Keratinocyte (primary cell): ENCODE results near the gene BTF3L4. TPM values are rescaled to one million over a fixed set of nuclear protein-coding genes. Genes with fewer than 3 reads are reported as not detected.

Experiments
- DNase-seq: peaks from one replicate; pipeline ENCODE4 v3.0.0-alpha.2; 2011; ENCODE audit warnings: low read depth, missing footprints, low spot score
- FAIRE-seq: peaks from 2 replicates; lab custom pipeline; 2011; peaks lifted over from hg19 to GRCh38; lab: Jason Lieb, UNC
- H2AFZ ChIP-seq: 2 replicates; pipeline ENCODE4 v1.6.0; 2012; ENCODE audit warnings: low read length, control low read depth, inconsistent platforms; ENCODE audit not compliant: control insufficient read depth
- H3K27ac ChIP-seq: 2 replicates; pipeline ENCODE4 v1.5.1; 2011; ENCODE audit warnings: low read length; ENCODE audit not compliant: control insufficient read depth, insufficient read depth
- H3K27me3 ChIP-seq: 3 replicates; pipeline ENCODE4 v1.6.0; 2011; ENCODE audit warnings: low read length; ENCODE audit not compliant: control insufficient read depth, insufficient read depth; ENCODE audit errors: extremely low read depth
- H3K36me3 ChIP-seq, 2 experiments: 2 replicates in 1 of 2; 3 replicates in 1 of 2; pipeline ENCODE4 v1.5.1; 2011; ENCODE audit warnings: low read length in 2 of 2, mild to moderate bottlenecking in 1 of 2; ENCODE audit not compliant: control insufficient read depth in 2 of 2, insufficient read depth in 2 of 2; ENCODE audit errors: extremely low read depth in 1 of 2
- H3K4me1 ChIP-seq: 3 replicates; pipeline ENCODE4 v1.5.1; 2011; ENCODE audit warnings: low read length; ENCODE audit not compliant: control insufficient read depth, insufficient read depth; ENCODE audit errors: extremely low read depth
- H3K4me2 ChIP-seq: 3 replicates; pipeline ENCODE4 v1.6.0; 2011; ENCODE audit warnings: low read depth, low read length; ENCODE audit not compliant: control insufficient read depth, insufficient read depth; ENCODE audit errors: extremely low read depth
- H3K4me3 ChIP-seq, 3 experiments: fragments of 200-600 bp in 1 of 3; sonication (generic) in 1 of 3; 2 replicates in 2 of 3; 3 replicates in 1 of 3; pipeline ENCODE4 v1.5.1; 2011 to 2016; ENCODE audit warnings: low read length in 3 of 3, mild to moderate bottlenecking in 3 of 3, control low read depth in 2 of 3, inconsistent platforms in 1 of 3, low read depth in 1 of 3, mixed read lengths in 1 of 3, mixed run types in 1 of 3, moderate library complexity in 1 of 3; ENCODE audit not compliant: control insufficient read depth in 2 of 3, insufficient read depth in 2 of 3; ENCODE audit errors: extremely low read depth in 1 of 3
- H3K79me2 ChIP-seq: 2 replicates; pipeline ENCODE4 v1.6.0; 2012; ENCODE audit warnings: low read length; ENCODE audit not compliant: control insufficient read depth, insufficient read depth
- H3K9ac ChIP-seq: 3 replicates; pipeline ENCODE4 v1.6.0; 2011; ENCODE audit warnings: low read length; ENCODE audit not compliant: control insufficient read depth, insufficient read depth; ENCODE audit errors: extremely low read depth
- H3K9me1 ChIP-seq: 3 replicates; pipeline ENCODE4 v1.6.0; 2011; ENCODE audit warnings: low read length; ENCODE audit not compliant: control insufficient read depth, insufficient read depth; ENCODE audit errors: extremely low read depth
- H3K9me3 ChIP-seq: 2 replicates; pipeline ENCODE4 v1.5.1; 2012; ENCODE audit warnings: low read depth, low read length; ENCODE audit not compliant: control insufficient read depth
- H4K20me1 ChIP-seq: 3 replicates; pipeline ENCODE4 v1.6.0; 2011; ENCODE audit warnings: low read length; ENCODE audit not compliant: control insufficient read depth, insufficient read depth; ENCODE audit errors: extremely low read depth
- EZH2 ChIP-seq: IDR thresholded peaks from one replicate; pipeline ENCODE4 v1.6.1; 2012; ENCODE audit warnings: inconsistent platforms, mild to moderate bottlenecking, low read length, moderate library complexity
- dilution Hi-C: fragments of 300-500 bp; cut with MboI; formaldehyde crosslinking; loops from one replicate; pipeline ENCODE4 v1.7.0; 2020; ENCODE audit warnings: low sequenced_read_pairs; ENCODE audit not compliant: extremely low pct_ligation_motif_present
- polyA plus RNA-seq, 5 experiments: library from polyadenylated mRNA; depleted of rRNA in 3 of 5; stranded (reverse) in 3 of 5; stranded (forward) in 1 of 5; unstranded in 1 of 5; fragments of >200 nt; gene quantifications; 1 replicate in 1 of 5; 2 replicates in 3 of 5; 3 replicates in 1 of 5; pipeline versions ENCODE4 v1.2.1 to v1.2.3, GENCODE V29; 2011 to 2012; ENCODE audit warnings: missing spikeins in 2 of 5, low read depth in 1 of 5, low replicate concordance in 1 of 5
- TF ChIP-seq, protein P1 (sequence below), 3 experiments: IDR thresholded peaks in 1 of 3; conservative IDR thresholded peaks in 1 of 3; optimal IDR thresholded peaks in 1 of 3; 2 replicates in 2 of 3; 3 replicates in 1 of 3; pipeline versions ENCODE3 to v1.5.1; 2011; ENCODE audit warnings: low read length in 3 of 3, mild to moderate bottlenecking in 3 of 3, moderate library complexity in 2 of 3, control low read depth in 1 of 3, inconsistent platforms in 1 of 3; ENCODE audit not compliant: insufficient read depth in 2 of 3; ENCODE audit errors: extremely low read depth in 1 of 3

The BTF3L4 gene
- polyA plus RNA-seq, 1 donor (not counting 4 experiments of a cell fraction or from before 2014, with no cell fraction given) = 55.4 TPM

DNA sequence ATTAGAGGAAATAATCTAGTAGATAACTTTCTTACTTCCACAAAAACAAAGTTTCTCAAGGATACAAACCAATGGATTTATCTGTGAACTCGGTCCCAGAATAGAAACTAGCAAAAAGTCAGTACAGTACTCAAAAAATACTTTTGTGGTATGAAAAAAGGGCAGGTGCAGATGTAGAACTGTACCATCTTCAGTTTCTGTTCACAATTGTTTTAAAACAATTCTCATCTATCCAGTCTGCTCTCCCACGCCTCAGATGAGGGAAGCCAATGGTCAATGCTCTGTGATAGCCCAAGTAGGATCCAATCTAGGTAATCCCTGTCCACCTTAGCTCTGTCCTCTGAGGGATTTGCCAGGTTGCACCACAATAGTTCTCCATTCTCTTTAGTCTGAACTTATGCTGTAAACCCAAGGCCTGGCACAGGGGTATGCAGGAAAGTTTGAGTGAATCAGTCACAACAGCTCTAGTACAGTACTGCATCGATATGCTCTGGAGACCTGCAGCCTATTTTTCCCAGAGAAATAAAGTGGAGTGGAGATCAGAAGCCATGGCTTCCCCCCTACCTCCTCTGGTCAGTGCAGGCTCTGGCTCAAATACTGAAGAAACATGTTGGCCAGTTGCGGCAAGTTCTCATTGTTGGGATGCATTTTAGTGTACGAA, 23.8 kb upstream of the BTF3L4 start:
- Histone ChIP-seq H3K4me2 (peak overlapping the region; percentile 84), H4K20me1 (peaks cover 9% of the 10 kb centered on the region), H3K9ac (peak overlapping the region; percentile 90), H3K4me3 (peak overlapping the region; percentile 80 to 94 (median 88)), H3K27ac (peak overlapping the region; percentile 78), H3K27me3 (no peaks in the 10 kb centered on the region), H3K9me3 (no peaks in the 10 kb centered on the region), H3K9me1 (no peaks in the 10 kb centered on the region), H2AFZ (no peak overlapping the region), H3K36me3 (peaks cover 0 to 2% of the 10 kb centered on the region in 2 experiments), H3K4me1 (peaks cover 21% of the 10 kb centered on the region), H3K79me2 (peaks cover 32% of the 10 kb centered on the region)
- DNase-seq (no peak), FAIRE-seq (no peak)
- no peak for TF ChIP-seq EZH2
- TF ChIP-seq, protein P1, sequence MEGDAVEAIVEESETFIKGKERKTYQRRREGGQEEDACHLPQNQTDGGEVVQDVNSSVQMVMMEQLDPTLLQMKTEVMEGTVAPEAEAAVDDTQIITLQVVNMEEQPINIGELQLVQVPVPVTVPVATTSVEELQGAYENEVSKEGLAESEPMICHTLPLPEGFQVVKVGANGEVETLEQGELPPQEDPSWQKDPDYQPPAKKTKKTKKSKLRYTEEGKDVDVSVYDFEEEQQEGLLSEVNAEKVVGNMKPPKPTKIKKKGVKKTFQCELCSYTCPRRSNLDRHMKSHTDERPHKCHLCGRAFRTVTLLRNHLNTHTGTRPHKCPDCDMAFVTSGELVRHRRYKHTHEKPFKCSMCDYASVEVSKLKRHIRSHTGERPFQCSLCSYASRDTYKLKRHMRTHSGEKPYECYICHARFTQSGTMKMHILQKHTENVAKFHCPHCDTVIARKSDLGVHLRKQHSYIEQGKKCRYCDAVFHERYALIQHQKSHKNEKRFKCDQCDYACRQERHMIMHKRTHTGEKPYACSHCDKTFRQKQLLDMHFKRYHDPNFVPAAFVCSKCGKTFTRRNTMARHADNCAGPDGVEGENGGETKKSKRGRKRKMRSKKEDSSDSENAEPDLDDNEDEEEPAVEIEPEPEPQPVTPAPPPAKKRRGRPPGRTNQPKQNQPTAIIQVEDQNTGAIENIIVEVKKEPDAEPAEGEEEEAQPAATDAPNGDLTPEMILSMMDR (optimal IDR thresholded peaks at IDR 0.05 in 1 of 3, IDR thresholded peaks at IDR 0.05 in 1 of 3, conservative IDR thresholded peaks at IDR 0.05 in 1 of 3; ENCODE audit: extremely low read depth in 1 of 3, insufficient read depth in 2 of 3, low read length in 3 of 3) = no peak
- dilution Hi-C loops = no loop called here

DNA sequence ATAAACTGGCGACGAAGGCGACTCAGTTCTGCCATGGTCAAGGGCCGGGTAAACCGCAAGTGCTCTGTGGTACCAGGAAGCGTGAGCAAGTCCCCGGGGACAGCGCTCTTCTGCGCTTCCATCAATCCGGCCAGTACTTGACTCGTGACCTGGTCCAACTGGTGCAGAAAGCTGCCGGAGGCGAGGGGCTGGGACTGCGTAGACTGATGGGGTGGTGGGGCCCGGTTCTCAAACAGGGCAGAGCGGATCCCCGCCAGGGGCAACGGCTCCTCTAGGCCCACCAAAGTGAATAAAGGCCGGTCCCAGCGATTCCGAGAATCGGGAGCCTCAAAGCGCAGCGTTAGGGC, 23.3 kb upstream of the BTF3L4 start:
- no peaks in the 10 kb centered on the region for H3K9me3 ChIP-seq
- no peaks in the 10 kb centered on the region for H3K9me1 ChIP-seq
- peak overlapping the region; percentile 90 for H3K9ac ChIP-seq
- H2AFZ ChIP-seq = peak overlapping the region; percentile 91
- H3K4me1 ChIP-seq = peaks cover 21% of the 10 kb centered on the region
- no peak for DNase-seq
- TF ChIP-seq, protein P1 (optimal IDR thresholded peaks at IDR 0.05 in 1 of 3, IDR thresholded peaks at IDR 0.05 in 1 of 3, conservative IDR thresholded peaks at IDR 0.05 in 1 of 3; ENCODE audit: extremely low read depth in 1 of 3, insufficient read depth in 2 of 3, low read length in 3 of 3) = no peak
- no peak for TF ChIP-seq EZH2
- H4K20me1 ChIP-seq = peaks cover 9% of the 10 kb centered on the region
- peak overlapping the region; percentile 80 to 94 (median 88) for H3K4me3 ChIP-seq
- H3K27ac ChIP-seq = peak overlapping the region; percentile 78
- H3K27me3 ChIP-seq = no peaks in the 10 kb centered on the region
- H3K36me3 ChIP-seq = peaks cover 0 to 2% of the 10 kb centered on the region in 2 experiments
- peaks cover 32% of the 10 kb centered on the region for H3K79me2 ChIP-seq
- H3K4me2 ChIP-seq = peak overlapping the region; percentile 84
- no peak for FAIRE-seq
- dilution Hi-C loops = no loop called here
